ENCODE measurements around the gene COL5A1. TPM values are rescaled to one million over a fixed set of nuclear protein-coding genes. Genes with fewer than 3 reads are reported as not detected.
A peak's percentile ranks its signal among the peaks of the same experiment; 100 is the strongest.

The COL5A1 gene
- total RNA-seq, 1 experiment from 2014 or later, result 9.5 TPM

GRCh38 chr9:134863941-134864820, 222.6 kb downstream of the COL5A1 start:
- H3K18ac ChIP-seq (ENCODE audit: insufficient read length, low read depth, low read length), result no peak overlapping the region
- Mint-ChIP-seq H3K4me1 (no peaks in the 10 kb centered on the region), H3K9me3 (peaks cover 3 to 8% of the 10 kb centered on the region in 2 experiments; a peak in 4 of 5 replicates), H3K36me3 (ENCODE audit: insufficient read depth in 1 of 3, low read depth in 3 of 3) (peaks cover 2 to 5% (median 4%) of the 10 kb centered on the region in 3 experiments; a peak in 4 of 7 replicates), H3K4me3 (no peak overlapping the region), H3K27me3 (ENCODE audit: low read depth) (peaks cover 1% of the 10 kb centered on the region; the same call in 1 of the 2 replicates), H3K27ac (0 out of 7 replicates have a peak overlapping the region, but pooled peaks of 1 of the 3 experiments have one; percentile 36)
- no peak overlapping the region for H3K23ac ChIP-seq (ENCODE audit: insufficient read length, low read depth, low read length)
- no peak overlapping the region for H4K91ac ChIP-seq (ENCODE audit: insufficient read length, low read depth, low read length)
- TF ChIP-seq, protein P1, sequence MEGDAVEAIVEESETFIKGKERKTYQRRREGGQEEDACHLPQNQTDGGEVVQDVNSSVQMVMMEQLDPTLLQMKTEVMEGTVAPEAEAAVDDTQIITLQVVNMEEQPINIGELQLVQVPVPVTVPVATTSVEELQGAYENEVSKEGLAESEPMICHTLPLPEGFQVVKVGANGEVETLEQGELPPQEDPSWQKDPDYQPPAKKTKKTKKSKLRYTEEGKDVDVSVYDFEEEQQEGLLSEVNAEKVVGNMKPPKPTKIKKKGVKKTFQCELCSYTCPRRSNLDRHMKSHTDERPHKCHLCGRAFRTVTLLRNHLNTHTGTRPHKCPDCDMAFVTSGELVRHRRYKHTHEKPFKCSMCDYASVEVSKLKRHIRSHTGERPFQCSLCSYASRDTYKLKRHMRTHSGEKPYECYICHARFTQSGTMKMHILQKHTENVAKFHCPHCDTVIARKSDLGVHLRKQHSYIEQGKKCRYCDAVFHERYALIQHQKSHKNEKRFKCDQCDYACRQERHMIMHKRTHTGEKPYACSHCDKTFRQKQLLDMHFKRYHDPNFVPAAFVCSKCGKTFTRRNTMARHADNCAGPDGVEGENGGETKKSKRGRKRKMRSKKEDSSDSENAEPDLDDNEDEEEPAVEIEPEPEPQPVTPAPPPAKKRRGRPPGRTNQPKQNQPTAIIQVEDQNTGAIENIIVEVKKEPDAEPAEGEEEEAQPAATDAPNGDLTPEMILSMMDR (conservative IDR thresholded peaks at IDR 0.05), result no peak
- H3T11ph ChIP-seq (ENCODE audit: low read length), result no peak overlapping the region
- H3K27ac ChIP-seq (ENCODE audit: insufficient read length, low read depth, low read length), result no peak overlapping the region
- no peak overlapping the region for H2BK120ac ChIP-seq (ENCODE audit: low read depth, low read length, poor library complexity, severe bottlenecking)
- H3K27me3 ChIP-seq (ENCODE audit: insufficient read depth, low read length), result no peaks in the 10 kb centered on the region
- no peak overlapping the region for H2AK5ac ChIP-seq (ENCODE audit: insufficient read length, low read length)
- H3K9ac ChIP-seq (ENCODE audit: extremely low read depth, insufficient read length, low read length), result no peak overlapping the region
- no peak overlapping the region for H2AFZ ChIP-seq (ENCODE audit: low read length)
- H3K79me2 ChIP-seq (ENCODE audit: insufficient read depth, low read length), result no peaks in the 10 kb centered on the region
- H4K5ac ChIP-seq (ENCODE audit: insufficient read length, low read depth, low read length), result no peak overlapping the region
- H2BK5ac ChIP-seq (ENCODE audit: insufficient read length, low read length), result no peak overlapping the region
- no peak overlapping the region for H2BK15ac ChIP-seq (ENCODE audit: low read depth, low read length)
- H3K4ac ChIP-seq (ENCODE audit: low read depth, low read length), result no peak overlapping the region
- H3K14ac ChIP-seq (ENCODE audit: insufficient read depth, low read length), result no peak overlapping the region; the same call in 1 of the 2 replicates
- no peaks in the 10 kb centered on the region for H4K20me1 ChIP-seq (ENCODE audit: control insufficient read depth, insufficient read depth, insufficient read length)
- WGBS (ENCODE audit: extremely low coverage, insufficient read length, low lambda C conversion rate), result no CpG with 5 or more reads among the region's 28 CpGs
- H3K4me2 ChIP-seq (ENCODE audit: insufficient read depth, insufficient read length, low read length), result no peak overlapping the region
- DNase-seq, result peak; percentile 24
- no peak overlapping the region for H4K8ac ChIP-seq (replicated peaks; ENCODE audit: insufficient read length, low read depth, low read length)
- no peaks in the 10 kb centered on the region for H3K23me2 ChIP-seq (ENCODE audit: insufficient read length, low read depth, low read length, poor library complexity, severe bottlenecking)
- no peaks in the 10 kb centered on the region for H3K4me1 ChIP-seq (ENCODE audit: insufficient read depth, low read length)
- H3K79me1 ChIP-seq (ENCODE audit: insufficient read depth, low read depth, low read length, poor library complexity, severe bottlenecking), result no peaks in the 10 kb centered on the region
- H2BK12ac ChIP-seq (ENCODE audit: insufficient read length, low read depth, low read length), result no peak overlapping the region
- no peak overlapping the region for H3K56ac ChIP-seq (ENCODE audit: insufficient read length, low read depth, low read length)
- H3K9me3 ChIP-seq (ENCODE audit: control insufficient read depth, low read depth, low read length), result no peaks in the 10 kb centered on the region
- H2BK20ac ChIP-seq (ENCODE audit: low read depth, low read length, poor library complexity, severe bottlenecking), result no peak overlapping the region
